GM23338 (cell line): Measurements from ENCODE around the gene LFNG. TPM values are rescaled to one million over a fixed set of nuclear protein-coding genes. Genes with fewer than 3 reads are reported as not detected.

ENCODE experiments used
- ATAC-seq: fragments of 200-7000 bp; cut with Tn5 transposase; 3 replicates; pipeline ENCODE4 v1.9.1; 2020
- DNase-seq: peaks from one replicate; pipeline ENCODE4 v3.0.0-alpha.2; 2015; ENCODE audit warnings: low spot score
- H2AFZ ChIP-seq: fragments of 200-600 bp; sonication (generic); 2 replicates; pipeline ENCODE4 v1.8.0; 2016; ENCODE audit warnings: antibody characterized with exemption, mild to moderate bottlenecking, moderate library complexity
- H3F3A ChIP-seq: fragments of 200-600 bp; sonication (generic); replicated peaks from 2 replicates; pipeline ENCODE4 v1.8.0; 2017; ENCODE audit warnings: antibody characterized with exemption, mixed run types, low read depth
- H3K27ac ChIP-seq: fragments of 200-600 bp; sonication (generic); 2 replicates; pipeline ENCODE4 v1.6.1; 2016; ENCODE audit warnings: low read depth
- H3K27me3 ChIP-seq: fragments of 200-600 bp; sonication (generic); 2 replicates; pipeline ENCODE4 v1.8.0; 2016; ENCODE audit warnings: mild to moderate bottlenecking, mixed run types, moderate library complexity; ENCODE audit not compliant: insufficient read depth
- H3K36me3 ChIP-seq: fragments of 200-600 bp; sonication (generic); 2 replicates; pipeline ENCODE4 v1.8.0; 2016; ENCODE audit warnings: mild to moderate bottlenecking; ENCODE audit not compliant: insufficient read depth
- H3K4me1 ChIP-seq: fragments of 200-600 bp; sonication (generic); 2 replicates; pipeline ENCODE4 v1.8.0; 2016; ENCODE audit warnings: mild to moderate bottlenecking, moderate library complexity; ENCODE audit not compliant: insufficient read depth
- H3K4me2 ChIP-seq: fragments of 200-600 bp; sonication (generic); 2 replicates; pipeline ENCODE4 v1.7.1; 2017; ENCODE audit warnings: mixed run types
- H3K4me3 ChIP-seq: fragments of 200-600 bp; sonication (generic); 2 replicates; pipeline ENCODE4 v1.6.1; 2016; ENCODE audit warnings: mixed run types
- H3K79me2 ChIP-seq: fragments of 200-600 bp; sonication (generic); replicated peaks from 2 replicates; pipeline ENCODE4 v1.8.0; 2017; ENCODE audit warnings: mild to moderate bottlenecking; ENCODE audit not compliant: insufficient read depth
- H3K9me2 ChIP-seq: fragments of 200-600 bp; sonication (generic); 2 replicates; pipeline ENCODE4 v1.8.0; 2017; ENCODE audit not compliant: insufficient read depth
- H4K20me1 ChIP-seq: fragments of 200-600 bp; sonication (generic); replicated peaks from 2 replicates; pipeline ENCODE4 v1.8.0; 2017; ENCODE audit warnings: mild to moderate bottlenecking; ENCODE audit not compliant: insufficient read depth
- H3K27ac Mint-ChIP-seq: 2 replicates; pipeline ENCODE4 v1.8.0; 2020; ENCODE audit warnings: inconsistent platforms, mild to moderate bottlenecking, moderate library complexity, mixed read lengths
- H3K27me3 Mint-ChIP-seq: 3 replicates; pipeline ENCODE4 v1.8.0; 2022; ENCODE audit warnings: low read depth, mild to moderate bottlenecking, moderate library complexity, mixed read lengths, inconsistent platforms; ENCODE audit not compliant: insufficient read depth, poor library complexity
- H3K36me3 Mint-ChIP-seq: 3 replicates; pipeline ENCODE4 v1.8.0; 2021; ENCODE audit warnings: low read depth, mild to moderate bottlenecking, inconsistent platforms, moderate library complexity, mixed read lengths
- H3K4me1 Mint-ChIP-seq: 3 replicates; pipeline ENCODE4 v1.8.0; 2020; ENCODE audit warnings: mild to moderate bottlenecking, inconsistent platforms, mixed read lengths
- H3K4me3 Mint-ChIP-seq: 3 replicates; pipeline ENCODE4 v1.8.0; 2021; ENCODE audit warnings: moderate library complexity, mild to moderate bottlenecking, inconsistent platforms, mixed read lengths
- H3K9me3 Mint-ChIP-seq: 3 replicates; pipeline ENCODE4 v1.8.0; 2020; ENCODE audit warnings: moderate library complexity, mild to moderate bottlenecking, inconsistent platforms, mixed read lengths
- CREB1 ChIP-seq: fragments of 250-450 bp; sonication (Bioruptor Pico); IDR thresholded peaks from 2 replicates; pipeline ENCODE4 v1.5.0; 2020; ENCODE audit warnings: low read depth, mild to moderate bottlenecking, moderate library complexity
- CTCF ChIP-seq, 2 experiments: fragments of 200-600 bp in 1 of 2; sonication (generic) in 1 of 2; conservative IDR thresholded peaks; 2 replicates each; pipeline versions ENCODE4 v1.5.1 to v1.6.1; 2016 to 2017; ENCODE audit warnings: antibody characterized with exemption in 2 of 2, low read depth in 2 of 2, mild to moderate bottlenecking in 2 of 2, moderate library complexity in 1 of 2
- ETS1 ChIP-seq: IDR thresholded peaks from 2 replicates; pipeline ENCODE4 v1.6.1; 2016; ENCODE audit warnings: antibody characterized with exemption
- EZH2 ChIP-seq: fragments of 200-600 bp; sonication (generic); IDR thresholded peaks from one replicate; pipeline ENCODE4 v1.8.0; 2017; ENCODE audit warnings: antibody characterized with exemption, mild to moderate bottlenecking, low read depth; ENCODE audit not compliant: unreplicated experiment
- EZH2phosphoT487 ChIP-seq: fragments of 200-600 bp; sonication (generic); IDR thresholded peaks from one replicate; pipeline ENCODE4 v1.8.1; 2018; ENCODE audit warnings: antibody characterized with exemption; ENCODE audit not compliant: unreplicated experiment
- JUNB ChIP-seq: IDR thresholded peaks from one replicate; pipeline ENCODE4 v1.6.1; 2016; ENCODE audit warnings: antibody characterized with exemption; ENCODE audit not compliant: unreplicated experiment
- NANOG ChIP-seq: IDR thresholded peaks from 2 replicates; pipeline ENCODE4 v1.6.1; 2016; ENCODE audit warnings: antibody characterized with exemption, borderline replicate concordance
- POLR2AphosphoS5 ChIP-seq: IDR thresholded peaks from 2 replicates; pipeline ENCODE4 v1.6.1; 2016; ENCODE audit warnings: antibody characterized with exemption, low read depth
- REST ChIP-seq: IDR thresholded peaks from one replicate; pipeline ENCODE4 v1.6.1; 2018; ENCODE audit warnings: antibody characterized with exemption; ENCODE audit not compliant: unreplicated experiment
- STAT1 ChIP-seq: IDR thresholded peaks from one replicate; pipeline ENCODE4 v1.6.1; 2016; ENCODE audit warnings: antibody characterized with exemption; ENCODE audit not compliant: unreplicated experiment
- ZNF114 ChIP-seq: fragments of 250-450 bp; sonication (Bioruptor Pico); IDR thresholded peaks from 2 replicates; pipeline ENCODE4 v1.5.0; 2020; ENCODE audit warnings: mild to moderate bottlenecking, moderate library complexity
- ZNF331 ChIP-seq: fragments of 250-450 bp; sonication (Bioruptor Pico); IDR thresholded peaks from 2 replicates; pipeline ENCODE4 v1.5.0; 2020; ENCODE audit warnings: low read depth, mild to moderate bottlenecking, moderate library complexity
- ZNF462 ChIP-seq: fragments of 250-450 bp; sonication (Bioruptor Pico); IDR thresholded peaks from 2 replicates; pipeline ENCODE4 v1.5.0; 2020; ENCODE audit warnings: mild to moderate bottlenecking, moderate library complexity
- polyA plus RNA-seq: library from polyadenylated mRNA; unstranded; fragments of >200 nt; fragmentation: Nextera tagmentation; extraction: Ambion mirVana; gene quantifications from 2 replicates; pipeline ENCODE4 v1.2.1, GENCODE V29; 2016
- total RNA-seq: library from RNA; depleted of rRNA; stranded (reverse); fragments of >200 nt; shearing (Covaris generic); gene quantifications from 2 replicates; pipeline ENCODE4 v1.2.3, GENCODE V29; 2014

The LFNG gene
- total and polyA plus RNA-seq, 2 experiments from 2014 or later = 1.7 to 35.4 TPM

- Histone ChIP-seq H3K79me2 (no peaks in the 10 kb centered on the region), H3F3A (0 out of 2 replicates have a peak, but pooled peaks cover 10% of the 10 kb centered on the region), H4K20me1 (no peaks in the 10 kb centered on the region), H3K4me2 (no peak overlapping the region), H3K27me3 (no peaks in the 10 kb centered on the region), H3K27ac (no peak overlapping the region), H3K4me3 (no peak overlapping the region), H3K9me2 (no peaks in the 10 kb centered on the region), H3K36me3 (no peaks in the 10 kb centered on the region), H2AFZ (no peak overlapping the region), H3K4me1 (peaks cover 9% of the 10 kb centered on the region; the same call in 1 of the 2 replicates)
- H3K4me3 Mint-ChIP-seq = no peak overlapping the region
- TF ChIP-seq REST (no peak), EZH2phosphoT487 (no peak), JUNB (no peak), ZNF114 (no peak), EZH2 (no peak), NANOG (no peak), ETS1 (no peak), STAT1 (no peak), CREB1 (CRISPR knock-in tag) (no peak), ZNF331 (CRISPR knock-in tag) (no peak), ZNF462 (no peak), CTCF (conservative IDR thresholded peaks at IDR 0.05; ENCODE audit: low read depth in 2 of 2) (no peak), POLR2AphosphoS5 (no peak)
- DNase-seq (no peak), ATAC-seq (no peak)
- no peaks in the 10 kb centered on the region; the same call in 2 of the 3 replicates for H3K36me3 Mint-ChIP-seq
- no peak overlapping the region for H3K27ac Mint-ChIP-seq
- H3K27me3 Mint-ChIP-seq = peaks cover 16% of the 10 kb centered on the region
- H3K9me3 Mint-ChIP-seq = no peaks in the 10 kb centered on the region
- H3K4me1 Mint-ChIP-seq = peaks cover 20% of the 10 kb centered on the region
These were observed 15.3 kb upstream of the LFNG start for GRCh38 chr7:2504128-2504888.
